ENCODE measurements around the gene CSNK1A1.
"Not testable (repeated sequence)": the region's sequence is repeated elsewhere in the genome, so short reads cannot be mapped to it uniquely, and the experiment has no call there.

The CSNK1A1 gene

DNA sequence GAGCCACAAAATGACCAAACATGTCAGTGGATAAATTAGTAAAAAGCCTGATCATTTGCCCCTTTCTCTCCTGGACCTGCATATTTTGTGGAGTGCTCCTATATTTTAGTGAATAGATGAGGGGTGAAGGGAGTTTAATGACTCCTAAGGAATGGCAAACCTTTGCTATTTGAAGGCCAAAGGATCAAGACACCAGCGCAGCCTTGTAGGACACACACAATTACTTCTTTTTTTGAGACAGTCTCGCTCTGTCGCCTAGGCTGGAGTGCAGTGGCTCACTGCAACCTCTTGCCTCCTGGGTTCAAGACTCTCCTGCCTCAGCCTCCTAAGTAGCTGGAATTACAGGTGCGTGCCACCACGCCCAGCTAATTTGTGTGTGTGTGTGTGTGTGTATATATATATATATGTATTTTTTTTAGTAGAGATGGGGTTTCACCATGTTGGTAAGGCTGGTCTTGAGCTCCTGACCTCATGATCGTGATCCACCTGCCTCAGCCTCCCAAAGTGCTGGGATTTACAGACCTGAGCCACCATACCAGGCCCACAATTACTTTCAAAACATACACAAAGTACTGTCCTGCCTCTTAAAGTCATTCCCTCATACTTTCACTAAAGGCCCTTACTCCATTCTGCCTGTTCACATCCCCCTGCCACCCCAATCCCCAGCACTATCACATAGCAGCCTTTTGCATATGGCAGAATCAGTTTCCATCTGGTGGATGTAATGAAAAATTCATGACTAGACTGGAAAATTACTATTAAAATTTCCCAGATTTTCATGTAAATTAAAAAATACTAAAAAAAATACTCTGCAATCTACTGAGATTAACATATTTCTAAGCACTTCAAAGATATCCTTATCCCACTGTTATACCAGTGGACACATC is 60.4 kb downstream of the CSNK1A1 start:
- no peak for DNase-seq (ENCODE audit: low read depth)

DNA sequence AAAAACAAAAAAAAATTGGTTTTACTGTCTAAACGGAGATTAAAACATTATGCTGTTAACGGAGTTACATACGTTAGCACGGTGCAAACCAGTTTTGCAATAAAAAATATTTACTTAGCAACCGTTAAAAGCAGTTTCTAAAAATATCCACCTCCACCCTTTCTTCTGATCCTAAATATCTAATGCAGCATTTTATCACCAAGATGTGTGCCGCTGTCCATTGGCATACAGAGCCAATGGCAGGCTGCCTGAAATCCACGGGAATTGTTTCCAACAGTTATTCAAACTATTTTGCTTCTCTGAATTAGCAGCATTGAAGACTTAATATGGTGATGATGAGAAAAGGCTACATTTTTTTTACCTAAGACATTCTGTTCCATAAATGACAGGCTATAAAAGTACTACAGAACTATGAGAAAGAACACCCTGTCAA is 61.6 kb downstream of the CSNK1A1 start:
- no peak for DNase-seq (ENCODE audit: low read depth)

DNA sequence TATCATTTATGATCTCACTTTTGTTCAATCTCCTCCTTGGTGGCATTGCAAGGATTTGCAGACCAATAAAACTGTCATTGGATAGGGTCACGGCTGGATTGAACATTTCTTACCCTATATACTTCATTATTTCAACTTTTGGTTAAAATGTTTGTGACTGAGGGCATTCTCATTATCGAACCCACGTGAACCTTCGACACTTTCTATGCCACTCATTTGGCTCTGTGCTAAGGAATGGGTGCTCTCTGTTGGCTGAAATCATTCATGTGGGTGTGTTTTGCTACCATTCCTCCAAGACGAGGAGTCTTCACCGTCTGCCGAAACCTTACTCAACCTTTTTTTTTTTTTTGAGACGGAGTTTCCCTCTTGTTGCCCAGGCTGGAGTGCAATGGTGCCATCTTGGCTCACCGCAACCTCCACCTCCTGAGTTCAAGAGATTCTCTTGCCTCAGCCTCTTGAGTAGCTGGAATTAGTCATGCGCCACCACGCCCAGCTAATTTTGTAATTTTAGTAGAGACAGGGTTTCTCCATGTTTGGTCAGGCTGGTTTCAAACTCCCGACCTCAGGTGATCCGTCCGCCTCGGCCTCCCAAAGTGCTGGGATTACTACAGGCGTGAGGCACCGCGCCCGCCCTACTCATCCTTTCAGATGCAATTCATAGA is 62.5 kb downstream of the CSNK1A1 start:
- no peak for DNase-seq (ENCODE audit: low read depth)

DNA sequence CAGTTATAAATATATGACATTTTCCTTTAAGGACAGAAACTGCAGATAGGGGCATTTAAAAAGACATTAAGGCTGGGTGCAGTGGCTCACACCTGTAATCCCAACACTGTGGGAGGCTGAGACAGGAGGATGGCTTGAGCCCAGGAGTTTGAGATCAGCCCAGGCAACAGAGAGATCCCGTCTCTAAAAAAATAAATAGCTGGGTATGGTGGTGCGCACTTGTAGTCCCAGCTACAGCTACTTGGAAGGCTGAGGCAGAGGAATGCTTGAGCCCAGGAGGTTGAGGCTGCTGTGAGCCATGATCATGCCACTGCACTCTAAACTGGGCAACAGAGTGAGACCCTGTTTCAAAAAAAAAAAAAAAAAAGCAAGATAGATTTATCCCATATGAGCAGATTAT is 63.6 kb downstream of the CSNK1A1 start:
- DNase-seq (ENCODE audit: low read depth), result no peak

DNA sequence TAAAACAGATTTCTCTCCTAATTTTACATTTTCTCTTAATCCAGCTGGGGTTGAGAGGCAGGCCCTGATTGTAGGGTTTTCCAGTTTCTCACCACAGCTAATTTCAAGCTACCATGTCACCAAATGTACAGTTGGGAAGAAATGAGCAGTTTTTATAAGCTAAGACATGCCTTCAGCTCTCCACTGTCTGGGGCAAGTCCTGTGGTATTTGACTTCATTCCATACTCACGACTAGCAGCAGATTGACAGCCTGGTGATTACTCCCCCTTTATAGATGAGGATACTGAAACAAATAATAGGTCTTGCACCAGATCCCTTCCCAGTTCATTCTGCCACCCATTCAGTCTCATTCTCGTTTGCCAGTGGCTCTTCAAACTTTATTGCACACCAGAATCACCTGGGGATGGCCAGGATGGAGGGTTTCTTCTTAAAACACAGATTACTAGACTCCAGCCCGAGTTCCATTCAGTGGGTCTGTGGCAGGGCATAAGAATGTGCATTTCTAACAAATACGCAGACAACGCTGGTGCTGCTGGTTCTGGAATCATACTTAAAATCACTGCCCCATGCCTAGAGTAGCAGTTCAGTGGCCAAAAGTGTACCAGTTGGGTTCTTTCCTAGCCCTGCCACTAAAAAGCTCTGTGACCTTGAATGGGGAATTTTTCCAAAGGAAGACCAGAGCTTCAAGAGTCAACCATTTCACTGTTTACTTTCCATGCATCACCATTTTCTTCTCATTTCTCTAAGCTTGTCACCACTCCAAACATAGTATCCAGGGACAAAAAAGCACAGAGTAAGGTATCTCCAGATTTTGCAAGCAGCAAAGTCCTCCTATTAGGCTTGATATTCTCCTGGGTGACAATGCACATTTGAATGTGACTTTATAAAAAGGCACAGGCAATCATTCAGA is 64.3 kb downstream of the CSNK1A1 start:
- no peak for DNase-seq (ENCODE audit: low read depth)

DNA sequence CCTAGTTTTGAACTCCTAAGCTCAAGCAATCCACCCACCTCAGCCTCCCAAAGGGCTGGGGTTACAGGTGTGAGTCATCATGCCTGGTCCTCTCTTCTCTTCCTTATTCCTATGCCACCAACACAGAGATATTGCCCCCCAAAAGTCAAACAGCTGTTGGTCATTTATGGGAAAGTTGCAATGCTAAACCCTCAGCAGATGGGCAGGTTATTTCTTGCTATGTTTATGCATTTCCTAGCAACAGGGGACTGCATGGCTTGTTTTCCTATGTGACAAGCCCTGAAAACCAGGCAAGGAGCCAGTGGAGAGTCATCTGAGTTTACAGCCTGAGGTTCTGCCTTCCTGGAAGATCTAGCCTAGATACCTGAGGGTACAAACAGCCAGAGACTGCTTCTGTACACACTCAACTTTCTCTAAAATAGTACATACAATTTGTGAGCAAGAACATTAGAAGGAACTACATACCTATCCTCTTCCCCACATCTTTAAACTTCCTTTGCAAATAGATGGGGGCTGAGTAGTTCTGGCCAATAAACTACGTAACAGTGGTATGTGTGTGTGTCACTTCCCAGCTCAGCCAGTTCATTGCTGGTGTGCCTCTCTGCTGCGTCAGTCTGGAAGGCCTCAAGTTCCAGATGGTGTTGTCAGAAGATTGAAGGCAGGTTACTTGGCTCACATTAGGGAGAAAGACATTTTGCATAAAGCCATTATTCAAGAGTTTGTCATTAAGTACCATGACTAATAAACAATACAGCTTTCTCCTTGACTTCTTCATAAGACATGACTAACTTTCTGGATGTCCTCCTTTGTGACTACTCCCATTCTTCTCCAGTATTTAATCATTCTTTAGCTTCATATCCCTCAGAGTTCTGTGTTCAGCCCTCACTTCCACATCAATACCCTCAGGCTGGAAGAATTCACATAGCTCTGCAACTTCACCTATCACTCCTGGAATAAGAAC is 65.3 kb downstream of the CSNK1A1 start:
- no peak for DNase-seq (ENCODE audit: low read depth)

DNA sequence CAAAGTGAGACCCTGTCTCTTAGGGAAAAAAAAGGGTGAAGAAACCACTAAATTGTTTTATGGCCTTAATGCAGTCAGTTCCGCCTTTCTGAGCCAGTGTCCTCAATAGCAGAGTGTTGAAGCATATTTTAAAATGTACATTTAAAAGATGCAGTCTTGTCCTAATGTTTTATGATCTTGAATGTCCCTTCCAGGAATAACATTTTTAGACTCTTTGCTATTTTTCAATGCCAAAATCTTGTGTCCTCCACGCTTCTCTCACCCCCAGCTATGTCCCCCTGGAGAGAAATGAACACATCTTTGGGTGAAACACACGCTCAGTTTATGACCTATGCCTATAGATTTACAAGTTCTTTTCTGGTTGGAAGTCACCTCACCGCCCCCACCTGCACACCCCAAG is 69.8 kb downstream of the CSNK1A1 start:
- DNase-seq (ENCODE audit: low read depth), result no peak

DNA sequence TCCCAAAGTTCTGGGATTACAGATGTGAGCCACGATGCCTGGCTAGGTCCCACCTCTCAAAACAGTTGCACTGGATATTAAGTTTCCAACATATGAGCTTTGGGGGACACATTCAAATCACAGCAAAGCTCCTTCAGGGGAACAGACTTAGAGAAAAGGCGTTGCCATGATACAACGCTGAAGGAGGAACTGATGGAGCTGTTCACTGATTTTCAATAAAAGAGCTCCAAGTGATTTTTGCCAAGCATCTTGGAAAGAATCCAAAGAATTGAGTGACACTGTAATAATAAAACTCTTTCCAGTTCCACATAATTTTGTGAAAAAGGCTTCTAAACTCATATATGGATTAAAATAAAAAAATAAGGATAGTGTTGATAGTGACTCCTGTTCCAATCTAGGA is 72.5 kb downstream of the CSNK1A1 start:
- no peak for DNase-seq (ENCODE audit: low read depth)

DNA sequence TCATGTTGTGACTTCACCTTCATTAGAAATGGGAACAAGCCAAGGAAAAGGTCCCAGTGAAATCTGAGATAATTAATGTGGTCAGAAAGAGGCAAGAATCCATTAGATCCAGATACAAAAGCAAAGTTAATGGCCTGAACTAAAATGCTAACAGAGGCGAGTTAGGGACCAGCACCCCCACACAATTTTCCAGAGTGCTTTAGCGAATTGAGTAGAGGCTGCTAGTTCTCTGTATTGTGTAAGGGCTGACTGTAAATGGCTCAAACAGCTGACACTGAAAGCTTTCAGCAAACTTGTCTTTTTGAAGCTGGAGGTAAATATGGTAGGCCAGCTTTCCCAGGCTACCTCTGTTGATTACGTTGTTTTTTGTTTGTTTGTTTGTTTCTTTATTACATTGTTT is 75.5 kb downstream of the CSNK1A1 start:
- no peak for DNase-seq (ENCODE audit: low read depth)

DNA sequence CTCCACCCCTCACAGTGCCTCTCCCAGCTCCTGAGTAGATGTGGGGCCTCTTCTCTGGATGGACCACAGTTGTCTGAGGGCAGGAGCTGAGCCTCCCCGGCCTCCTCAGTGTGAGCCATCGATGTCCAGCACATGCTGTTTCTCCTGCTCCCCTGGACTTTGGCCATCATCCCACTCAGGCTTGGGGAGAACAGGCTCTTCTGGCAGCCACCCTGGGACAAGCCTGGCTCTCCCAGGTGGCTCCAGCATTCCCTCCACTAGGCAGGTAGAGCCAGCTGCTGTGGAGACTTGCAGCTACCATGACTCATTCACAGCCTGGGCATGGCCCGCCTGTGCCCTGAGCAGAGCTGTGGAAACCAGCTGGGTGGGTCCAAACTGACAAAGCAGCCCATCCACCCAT is 77.0 kb downstream of the CSNK1A1 start:
- DNase-seq (ENCODE audit: low read depth), result no peak

DNA sequence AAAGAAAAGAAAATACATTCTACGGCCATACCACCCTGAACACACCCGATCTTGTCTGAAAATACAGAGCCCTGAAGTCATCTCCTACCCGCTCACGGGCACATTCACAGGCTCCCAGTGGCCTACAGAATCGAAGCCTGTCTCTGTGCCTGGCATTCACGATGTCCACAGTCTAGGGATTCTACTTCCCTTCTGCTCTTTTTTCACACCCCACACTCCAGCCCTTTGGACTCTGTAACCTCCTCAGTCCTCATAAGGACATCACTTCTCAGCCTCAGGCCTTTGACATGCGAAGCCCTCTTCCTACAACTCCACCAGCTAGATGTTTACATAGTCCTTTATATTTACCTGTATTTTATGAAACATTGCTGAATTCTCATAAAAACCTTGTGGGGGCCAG is 77.8 kb downstream of the CSNK1A1 start:
- no peak for DNase-seq (ENCODE audit: low read depth)

DNA sequence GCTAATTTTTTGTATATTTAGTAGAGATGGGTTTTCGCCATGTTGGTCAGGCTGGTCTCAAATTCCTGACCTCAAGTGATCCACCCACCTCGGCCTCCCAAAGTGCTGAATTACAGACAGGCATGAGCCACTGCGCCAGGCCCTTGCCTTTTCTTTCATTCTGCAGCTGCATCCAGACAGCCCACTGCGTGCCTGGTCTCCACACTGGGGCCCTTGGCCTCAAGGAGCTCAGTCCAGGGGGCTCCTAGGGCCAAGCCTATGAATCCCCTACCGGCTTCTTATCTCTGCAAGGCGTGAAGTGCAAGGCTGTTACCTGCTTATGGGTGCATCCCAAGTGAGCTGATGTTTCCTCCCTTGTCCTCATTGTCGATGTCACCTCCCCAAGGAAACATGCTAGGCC is 78.8 kb downstream of the CSNK1A1 start:
- DNase-seq (ENCODE audit: low read depth), result no peak

DNA sequence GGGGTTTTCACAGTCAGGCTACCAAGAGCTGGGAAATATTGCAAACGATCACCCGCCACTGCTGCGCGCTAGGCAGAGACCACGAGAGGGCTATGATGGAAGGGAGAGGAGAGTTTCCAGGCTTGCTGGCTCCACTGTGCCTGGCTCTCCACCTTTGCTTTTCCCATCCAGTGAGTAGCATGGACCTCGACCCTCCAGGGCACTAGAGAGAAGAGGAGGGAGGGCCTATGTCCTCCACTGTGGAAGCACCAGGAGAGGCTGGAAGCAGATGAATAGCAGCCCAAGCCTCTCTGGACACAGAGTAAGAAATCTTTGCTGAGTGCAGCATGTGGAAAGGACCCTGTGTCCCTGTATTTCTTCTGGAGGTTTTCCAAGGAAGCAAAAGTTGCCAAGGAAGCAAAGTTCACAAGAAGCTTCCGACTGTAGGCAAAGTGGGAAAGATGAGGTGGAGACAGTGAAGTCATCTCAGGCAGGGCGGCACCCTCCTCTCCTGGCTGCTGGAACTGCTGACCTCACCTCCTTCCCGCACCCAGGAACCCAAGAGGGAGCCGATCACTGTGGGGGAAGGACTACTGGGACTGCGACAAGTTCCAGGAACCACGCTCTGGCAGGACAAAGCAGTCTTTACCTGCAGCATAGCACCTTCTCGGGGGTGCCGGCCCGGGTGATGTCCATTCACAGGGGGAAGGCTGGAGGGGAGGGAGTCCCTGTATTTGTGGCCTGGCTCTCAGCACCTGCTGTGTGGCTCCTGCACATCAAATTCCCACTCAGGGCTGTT is 79.6 kb downstream of the CSNK1A1 start:
- no peak for DNase-seq (ENCODE audit: low read depth)

DNA sequence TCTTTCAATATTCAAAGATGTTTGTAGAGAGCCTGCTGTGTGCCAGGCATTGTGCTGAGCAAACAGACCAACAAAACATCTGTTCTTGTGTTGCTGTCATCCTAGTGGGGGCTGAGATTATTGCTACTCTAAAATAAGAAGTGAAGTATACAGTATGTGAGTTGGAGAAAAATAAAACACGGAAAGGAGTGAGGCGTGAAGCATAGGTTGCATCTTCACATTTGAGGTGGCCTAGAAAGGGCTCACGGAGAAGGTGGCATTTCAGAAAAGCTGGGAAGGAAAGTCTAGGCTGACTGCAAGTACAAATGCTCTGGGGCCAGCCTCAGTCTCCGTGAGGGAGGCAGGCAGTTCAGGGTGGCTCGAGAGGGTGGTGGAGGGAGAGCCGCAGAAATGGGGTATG is 80.3 kb downstream of the CSNK1A1 start:
- DNase-seq (ENCODE audit: low read depth), result no peak

DNA sequence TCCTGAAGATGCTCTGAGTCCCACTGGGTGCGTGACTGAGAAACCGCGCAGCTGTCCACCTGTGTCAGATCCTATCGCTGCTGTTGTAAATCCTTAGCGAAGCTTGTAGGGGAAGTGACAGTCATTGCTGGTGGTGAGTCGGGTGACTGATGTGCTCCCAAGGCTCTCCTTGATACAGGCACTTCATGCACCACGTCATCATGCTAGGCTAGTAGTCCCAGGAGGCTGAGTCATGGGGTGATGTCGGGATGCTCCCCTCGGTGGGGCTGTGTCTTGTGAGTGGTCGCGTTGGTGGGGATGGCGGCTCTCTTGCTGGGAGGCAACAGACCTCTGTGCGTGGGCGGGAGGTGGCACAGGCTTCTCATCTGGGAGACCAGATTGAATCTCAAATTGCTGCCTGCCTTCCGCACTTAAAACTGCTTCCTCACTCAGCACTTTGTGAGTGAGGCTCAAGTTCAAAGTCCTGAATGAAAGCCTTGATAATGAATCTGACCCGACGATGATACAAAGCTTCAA is 84.7 kb downstream of the CSNK1A1 start:
- no peak for DNase-seq (ENCODE audit: low read depth)

DNA sequence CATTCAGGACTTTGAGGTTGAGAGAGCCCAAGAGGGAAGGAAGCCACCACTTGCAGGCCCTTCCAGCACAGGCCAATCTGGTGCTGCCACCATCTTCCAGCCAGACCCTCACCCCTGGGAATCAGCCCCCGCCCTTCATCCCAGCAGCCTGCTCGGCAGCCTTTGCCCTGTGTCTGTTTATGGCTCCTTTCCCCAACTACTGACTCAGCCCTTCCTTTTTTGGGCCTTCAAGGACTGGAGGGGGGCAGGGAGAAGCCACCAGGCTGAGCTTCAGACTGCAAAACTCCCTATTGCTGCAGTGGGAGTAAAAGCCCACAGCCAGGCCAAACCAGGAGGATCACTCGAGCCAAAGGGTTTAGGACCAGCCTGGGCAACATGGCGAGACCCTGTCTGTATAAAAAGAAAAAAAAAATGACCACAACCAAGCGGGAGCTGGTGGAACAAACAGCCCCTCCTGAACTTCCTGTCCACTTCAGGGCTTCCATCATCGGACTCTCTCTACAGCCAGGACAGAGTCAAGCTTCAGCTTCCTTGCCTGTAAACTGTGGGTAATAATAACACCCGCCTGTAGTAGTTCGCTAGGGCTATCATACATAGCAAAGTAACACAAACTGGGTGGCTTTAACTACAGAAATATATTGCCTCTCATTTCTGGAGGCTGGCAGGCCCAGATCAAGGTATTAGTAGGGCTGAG is 86.3 kb downstream of the CSNK1A1 start:
- no peak for DNase-seq (ENCODE audit: low read depth)

DNA sequence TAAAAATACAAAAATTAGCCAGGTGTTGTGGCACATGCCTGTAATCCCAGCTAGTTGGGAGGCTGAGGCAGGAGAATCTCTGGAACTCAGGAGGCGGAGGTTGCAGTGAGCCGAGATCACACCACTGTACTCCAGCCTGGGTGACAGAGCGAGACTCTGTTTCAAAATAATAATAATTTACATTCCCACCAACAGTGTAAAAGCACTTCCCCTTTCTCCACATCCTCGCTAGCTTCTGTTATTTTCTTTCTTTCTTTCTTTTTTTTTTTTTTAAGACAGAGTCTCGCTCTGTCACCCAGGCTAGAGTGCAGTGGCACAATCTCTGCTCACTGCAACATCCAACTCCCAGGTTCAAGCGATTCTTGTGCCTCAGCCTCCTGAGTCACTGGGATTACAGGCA is 89.3 kb downstream of the CSNK1A1 start:
- DNase-seq (ENCODE audit: low read depth), result not testable (repeated sequence)

DNA sequence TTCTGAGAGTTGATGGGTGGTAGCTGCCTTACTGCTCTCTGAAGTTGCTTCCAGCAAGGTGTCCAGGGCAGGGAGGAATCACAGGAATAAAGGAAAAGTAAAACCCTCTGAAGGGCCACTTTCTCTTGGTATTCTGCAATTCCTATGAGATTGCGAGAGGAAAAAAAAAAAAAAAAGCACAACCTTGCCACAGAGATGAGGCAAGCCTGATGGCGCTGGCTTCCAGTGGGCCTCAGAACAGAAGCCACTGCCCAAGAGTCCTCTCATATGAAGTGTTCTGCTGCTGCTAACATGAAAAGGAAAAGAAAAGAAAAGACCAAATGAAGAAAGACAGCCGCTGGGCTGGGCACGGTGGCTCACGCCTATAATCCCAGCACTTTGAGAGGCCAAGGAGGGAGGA is 91.3 kb downstream of the CSNK1A1 start:
- no peak for DNase-seq (ENCODE audit: low read depth)

DNA sequence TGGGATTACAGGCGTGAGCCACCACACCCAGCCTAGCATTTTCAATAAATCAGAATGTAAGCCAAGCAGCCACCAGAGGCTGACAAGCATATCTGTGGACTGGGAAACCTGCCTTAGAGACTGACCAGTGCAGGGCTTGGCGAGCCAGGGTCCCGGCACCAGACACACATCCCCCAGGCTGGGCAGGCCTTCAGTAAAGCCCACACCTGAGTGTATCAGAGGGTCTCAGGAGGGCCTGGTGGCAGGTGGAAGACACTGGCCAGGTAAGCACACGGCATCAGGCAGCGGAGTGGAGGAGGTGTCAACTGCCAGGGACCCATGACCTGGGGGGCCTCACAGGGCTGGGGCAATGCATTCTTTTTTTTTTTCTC is 93.9 kb downstream of the CSNK1A1 start:
- DNase-seq (ENCODE audit: low read depth), result no peak
